Erythroblast (primary cell): ENCODE measurements around the gene DUSP10.

Experiments used
- GATA1 ChIP-seq: IDR thresholded peaks from 2 replicates; pipeline ENCODE4 v1.6.1; 2011; ENCODE audit warnings: low read depth, mild to moderate bottlenecking, control low read depth, low read length, moderate library complexity
- POLR2A ChIP-seq: IDR thresholded peaks from 2 replicates; pipeline ENCODE4 v1.6.1; 2011; ENCODE audit warnings: mild to moderate bottlenecking, low read length

DNA sequence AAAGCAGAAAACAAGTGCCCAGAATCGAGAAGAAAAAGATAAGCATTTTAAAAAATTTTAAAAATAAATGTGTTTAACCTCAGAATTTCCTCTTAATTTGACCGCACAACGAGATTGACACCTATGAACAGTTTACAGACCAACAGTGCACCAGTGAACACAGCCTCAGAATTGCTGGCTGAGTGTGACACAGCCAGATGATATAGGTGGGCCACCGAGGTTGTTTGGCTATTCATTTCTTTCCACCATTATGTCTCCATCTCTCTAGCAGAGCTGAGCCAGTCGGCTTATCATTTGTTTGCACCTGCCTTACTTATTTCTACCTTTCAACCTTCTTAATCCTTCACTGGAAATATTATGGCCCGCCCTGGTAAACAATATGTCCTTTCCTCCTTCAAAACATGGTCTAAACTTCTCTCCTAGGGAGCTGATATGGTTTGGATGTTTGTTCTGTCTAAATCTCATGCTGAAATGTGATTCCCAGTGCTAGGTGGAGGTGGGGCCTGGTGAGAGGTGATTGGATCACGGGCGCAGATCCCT lies 86.1 kb downstream of the DUSP10 start:
- TF ChIP-seq POLR2A: no peak
- TF ChIP-seq GATA1: no peak
